B cell (primary cell): ENCODE measurements around the gene HDLBP. TPM values are rescaled to one million over a fixed set of nuclear protein-coding genes. Genes with fewer than 3 reads are reported as not detected.

Source experiments
- ATAC-seq: fragments of 200-7000 bp; cut with Tn5 transposase; one replicate; pipeline ENCODE4 v1.10.0; 2021; ENCODE audit warnings: low read depth, mild to moderate bottlenecking, moderate number of reproducible peaks, moderate library complexity
- CTCF ChIA-PET: fragments of 350-600 bp; sonication (Branson Sonifier 250); formaldehyde crosslinking; loops from one replicate; lab custom pipeline; 2021; ENCODE audit warnings: antibody characterized with exemption, inconsistent platforms; lab: Charles Lee
- POLR2A ChIA-PET: fragments of 350-600 bp; sonication (Branson Sonifier 250); formaldehyde crosslinking; loops from one replicate; lab custom pipeline; 2021; ENCODE audit warnings: antibody characterized with exemption; lab: Charles Lee
- DNase-seq: peaks from one replicate; pipeline ENCODE4 v3.0.0; 2013
- H2AFZ ChIP-seq: 2 replicates; pipeline ENCODE4 v1.6.1; 2012; ENCODE audit warnings: mild to moderate bottlenecking, low read depth, low read length; ENCODE audit not compliant: insufficient read depth, poor library complexity, severe bottlenecking
- H3K27ac ChIP-seq, 2 donors: 1 replicate in 1 of 2; 2 replicates in 1 of 2; pipeline ENCODE4 v1.5.1; 2012 to 2013; ENCODE audit warnings: low read length in 2 of 2, mild to moderate bottlenecking in 2 of 2, moderate library complexity in 1 of 2
- H3K27me3 ChIP-seq, 4 experiments: fragments of 200-600 bp in 1 of 4; sonication (generic) in 1 of 4; replicated peaks in 1 of 4; 1 replicate in 2 of 4; 2 replicates in 2 of 4; pipeline versions ENCODE4 v1.6.1 to v1.7.0; 2013 to 2016; ENCODE audit warnings: low read length in 3 of 4, mild to moderate bottlenecking in 2 of 4, mixed read lengths in 1 of 4, moderate library complexity in 1 of 4; ENCODE audit not compliant: insufficient read depth in 4 of 4, control insufficient read depth in 3 of 4; ENCODE audit errors: control extremely low read depth in 1 of 4
- H3K36me3 ChIP-seq, 2 experiments: replicated peaks in 1 of 2; 1 replicate in 1 of 2; 2 replicates in 1 of 2; pipeline versions ENCODE4 v1.6.1 to v1.7.1; 2013; ENCODE audit warnings: low read length in 1 of 2; ENCODE audit not compliant: insufficient read depth in 2 of 2, control insufficient read depth in 1 of 2; ENCODE audit errors: control extremely low read depth in 1 of 2, extremely low read depth in 1 of 2
- H3K4me1 ChIP-seq, 2 donors: fragments of 200-600 bp in 1 of 2; sonication (generic) in 1 of 2; 1 replicate in 1 of 2; 2 replicates in 1 of 2; pipeline versions ENCODE4 v1.5.1 to v1.6.1; 2013 to 2017; ENCODE audit warnings: low read length in 2 of 2; ENCODE audit not compliant: control insufficient read depth in 2 of 2, insufficient read depth in 2 of 2
- H3K4me2 ChIP-seq: replicated peaks from 2 replicates; pipeline ENCODE3; 2012; ENCODE audit warnings: mild to moderate bottlenecking, low read depth, low read length; ENCODE audit not compliant: poor library complexity, severe bottlenecking
- H3K4me3 ChIP-seq, 5 experiments: fragments of 200-600 bp in 1 of 5; sonication (generic) in 1 of 5; 1 replicate in 3 of 5; 2 replicates in 2 of 5; pipeline versions ENCODE4 v1.5.1 to v1.7.0; 2011 to 2016; ENCODE audit warnings: low read length in 4 of 5, mild to moderate bottlenecking in 4 of 5, low read depth in 2 of 5, control low read depth in 1 of 5, moderate library complexity in 1 of 5; ENCODE audit not compliant: insufficient read depth in 1 of 5; ENCODE audit errors: control extremely low read depth in 1 of 5, extremely low read depth in 1 of 5
- H3K79me2 ChIP-seq: fragments of 200-600 bp; sonication (generic); one replicate; pipeline ENCODE4 v1.6.0; 2016; ENCODE audit warnings: low read length; ENCODE audit not compliant: control insufficient read depth, insufficient read depth
- H3K9ac ChIP-seq: fragments of 200-600 bp; sonication (generic); 2 replicates; pipeline ENCODE4 v1.6.1; 2017; ENCODE audit warnings: mild to moderate bottlenecking, low read length, moderate library complexity
- H3K9me3 ChIP-seq, 3 donors: one replicate each; pipeline versions ENCODE4 v1.6.1 to v1.7.1; 2013; ENCODE audit warnings: low read length in 2 of 3; ENCODE audit not compliant: control insufficient read depth in 2 of 3, insufficient read depth in 1 of 3; ENCODE audit errors: control extremely low read depth in 1 of 3
- H4K20me1 ChIP-seq: 2 replicates; pipeline ENCODE4 v1.6.0; 2012; ENCODE audit warnings: mild to moderate bottlenecking, low read length; ENCODE audit not compliant: insufficient read depth, control insufficient read depth, poor library complexity, severe bottlenecking
- H3K27ac Mint-ChIP-seq: one replicate; pipeline ENCODE4 v1.8.0; 2021; ENCODE audit warnings: mixed read lengths
- H3K27me3 Mint-ChIP-seq: one replicate; pipeline ENCODE4 v1.8.0; 2021; ENCODE audit warnings: mixed read lengths
- H3K4me1 Mint-ChIP-seq: one replicate; pipeline ENCODE4 v1.8.0; 2021; ENCODE audit warnings: mixed read lengths
- H3K4me3 Mint-ChIP-seq: one replicate; pipeline ENCODE4 v1.8.0; 2021; ENCODE audit warnings: mixed read lengths
- H3K9me3 Mint-ChIP-seq: one replicate; pipeline ENCODE4 v1.8.0; 2022; ENCODE audit warnings: mixed read lengths; ENCODE audit not compliant: insufficient read depth
- CTCF ChIP-seq: fragments of 200-600 bp; IDR thresholded peaks from one replicate; pipeline ENCODE4 v1.8.0; 2022; ENCODE audit warnings: antibody characterized with exemption, mild to moderate bottlenecking
- EZH2 ChIP-seq: IDR thresholded peaks from 2 replicates; pipeline ENCODE4 v1.6.1; 2012; ENCODE audit warnings: borderline replicate concordance, low read depth, mild to moderate bottlenecking, moderate library complexity, low read length; ENCODE audit not compliant: insufficient read depth, poor library complexity, severe bottlenecking
- WGBS: methylation state at CpG from one replicate; pipeline ENCODE4 v1.1.5; 2013; ENCODE audit warnings: missing lambda C conversion rate; ENCODE audit not compliant: insufficient coverage; 5-methylcytosine and 5-hydroxymethylcytosine counted together
- intact Hi-C: fragments of 100-400 bp; cut with micrococcal nuclease; formaldehyde crosslinking; loops from one replicate; pipeline ENCODE4 v1.10.0; 2022
- polyA plus RNA-seq: library from polyadenylated mRNA; depleted of rRNA; stranded (reverse); fragments of >200 nt; gene quantifications from 2 replicates; pipeline ENCODE4 v1.2.3, GENCODE V29; 2012
- total RNA-seq, 2 donors: library from RNA; stranded (reverse); fragments of 120-200 nt in 1 of 2; gene quantifications; 1 replicate in 1 of 2; 2 replicates in 1 of 2; pipeline versions ENCODE4 v1.2.3 to v1.2.4, GENCODE V29; 2013 to 2022

The HDLBP gene
- total and polyA plus RNA-seq, 2 donors (not counting 1 experiment from before 2014, with no cell fraction given), result 55.1 to 127 TPM

DNA sequence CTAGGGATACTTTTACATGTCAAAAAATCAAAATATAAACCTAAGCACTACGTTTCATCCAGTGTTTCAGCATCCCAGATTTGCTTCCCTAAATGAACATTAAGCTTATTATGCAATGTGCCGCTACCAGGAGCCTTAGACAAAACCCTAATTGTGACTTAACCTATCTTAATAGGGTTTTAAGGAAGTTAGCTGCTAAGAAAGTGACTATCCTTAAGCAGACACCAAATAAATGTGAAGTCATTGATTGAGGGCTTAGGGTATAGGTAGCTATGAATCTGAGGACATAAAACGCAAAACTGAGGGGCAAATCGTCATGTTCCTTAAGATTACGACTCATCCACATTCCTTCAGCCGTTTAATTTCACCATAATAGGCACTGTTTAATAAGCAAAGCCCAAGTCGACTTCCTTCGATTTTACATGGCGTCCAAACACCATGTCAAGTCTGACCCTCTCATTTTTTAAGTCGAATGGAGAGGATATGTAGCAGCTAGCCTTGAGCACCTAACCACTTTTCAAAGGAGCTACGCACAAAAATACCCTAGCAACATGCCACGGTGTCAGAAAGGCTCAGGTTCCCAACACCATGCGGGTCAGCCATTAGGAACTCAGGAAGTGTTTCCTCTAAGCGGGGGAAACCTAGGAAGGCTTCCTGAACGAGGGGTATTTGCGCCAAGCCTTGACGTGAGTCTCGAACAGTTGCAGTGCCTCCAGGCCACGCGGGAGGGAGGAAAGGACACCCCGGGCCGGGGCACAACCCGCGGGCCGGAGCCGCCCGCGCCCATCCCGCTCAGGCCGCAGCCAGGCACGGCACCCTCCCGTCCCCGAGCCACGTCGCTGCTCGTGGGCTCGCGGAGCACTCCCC lies 1.0 kb downstream of the HDLBP start:
- TF ChIP-seq EZH2, result no peak
- TF ChIP-seq CTCF, result no peak
- Histone ChIP-seq H3K4me3 (peak overlapping the region; percentile 90 to 99 (median 91)), H3K27me3 (no peaks in the 10 kb centered on the region), H3K9ac (peak overlapping the region; percentile 97), H2AFZ (peak overlapping the region; percentile 86), H3K36me3 (peaks cover 0 to 4% of the 10 kb centered on the region in 2 experiments), H4K20me1 (peaks cover 46% of the 10 kb centered on the region), H3K9me3 (no peaks in the 10 kb centered on the region), H3K4me2 (peak overlapping the region; percentile 83), H3K79me2 (peaks cover 88% of the 10 kb centered on the region), H3K27ac (peak overlapping the region; percentile 98 to 99), H3K4me1 (peaks cover 51 to 55% of the 10 kb centered on the region in 2 donors)
- H3K9me3 Mint-ChIP-seq, result no peaks in the 10 kb centered on the region
- DNase-seq (no peak), ATAC-seq (no peak)
- intact Hi-C loops, result loop anchor here (1.0 to 5.0 kb wide), 7 partner anchors 42 to 754 kb away; partner anchors contain the start of genes ATG4B, DTYMK, DUSP28 and FARP2
- 3% methylated on average over 29 of the region's 38 CpGs for WGBS
- H3K4me3 Mint-ChIP-seq, result peak overlapping the region; percentile 95
- H3K4me1 Mint-ChIP-seq, result peaks cover 72% of the 10 kb centered on the region
- POLR2A ChIA-PET, result interaction anchor here (0.5 to 2.7 kb wide), 14 partner anchors 10 to 748 kb away, joined by 3 to 16 read pairs (median 4); partner anchors contain the start of genes CAPN10 and FARP2
- H3K27me3 Mint-ChIP-seq, result no peaks in the 10 kb centered on the region
- peak overlapping the region; percentile 99 for H3K27ac Mint-ChIP-seq
- CTCF ChIA-PET, result interaction anchor here (0.6 to 2.2 kb wide), 13 partner anchors 11 to 388 kb away, joined by 3 to 7 read pairs (median 3); partner anchors contain the start of genes ATG4B, ING5 and THAP4
